WTC11 (cell line): ENCODE measurements around the gene ZBTB39. TPM values are rescaled to one million over a fixed set of nuclear protein-coding genes. Genes with fewer than 3 reads are reported as not detected.

Source experiments
- ATAC-seq: fragments of 200-7000 bp; cut with Tn5 transposase; 2 replicates; pipeline ENCODE4 v1.10.0; 2021; ENCODE audit warnings: mild to moderate bottlenecking, moderate library complexity
- CTCF ChIA-PET: fragments of 300-600 bp; sonication (Branson Sonifier 250); formaldehyde crosslinking; loops from one replicate; lab custom pipeline; 2021; ENCODE audit warnings: antibody characterized with exemption; lab: Charles Lee
- POLR2A ChIA-PET: fragments of 350-600 bp; sonication (Branson Sonifier 250); formaldehyde crosslinking; loops from one replicate; lab custom pipeline; 2021; ENCODE audit warnings: antibody characterized with exemption; lab: Charles Lee
- DNase-seq: peaks from one replicate; pipeline ENCODE4 v3.0.0; 2021; ENCODE audit warnings: low spot score
- H3K27ac Mint-ChIP-seq: 2 replicates; pipeline ENCODE4 v1.8.0; 2021; ENCODE audit warnings: mixed read lengths
- H3K27me3 Mint-ChIP-seq: 2 replicates; pipeline ENCODE4 v1.8.0; 2021; ENCODE audit warnings: low read depth, mild to moderate bottlenecking, moderate library complexity, mixed read lengths
- H3K36me3 Mint-ChIP-seq: 2 replicates; pipeline ENCODE4 v1.8.0; 2021; ENCODE audit warnings: mixed read lengths
- H3K4me1 Mint-ChIP-seq: 2 replicates; pipeline ENCODE4 v1.8.0; 2022; ENCODE audit warnings: mixed read lengths
- H3K4me3 Mint-ChIP-seq: 2 replicates; pipeline ENCODE4 v1.8.0; 2021; ENCODE audit warnings: mild to moderate bottlenecking, moderate library complexity, mixed read lengths
- H3K9me3 Mint-ChIP-seq: 2 replicates; pipeline ENCODE4 v1.8.0; 2021; ENCODE audit warnings: mixed read lengths
- ATF6 ChIP-seq: sonication (generic); formaldehyde crosslinking; IDR thresholded peaks from 2 replicates; pipeline ENCODE4 v1.8.1; 2023; ENCODE audit warnings: mild to moderate bottlenecking, missing genetic modification reagents
- CBFB ChIP-seq: sonication (generic); formaldehyde crosslinking; IDR thresholded peaks from 2 replicates; pipeline ENCODE4 v1.8.1; 2022; ENCODE audit warnings: mild to moderate bottlenecking, low read depth, missing genetic modification reagents
- CREM ChIP-seq: sonication (generic); formaldehyde crosslinking; IDR thresholded peaks from 2 replicates; pipeline ENCODE4 v1.8.1; 2022; ENCODE audit warnings: mild to moderate bottlenecking, missing genetic modification reagents, moderate library complexity
- MAX ChIP-seq: sonication (generic); formaldehyde crosslinking; IDR thresholded peaks from 2 replicates; pipeline ENCODE4 v1.8.0; 2022; ENCODE audit warnings: mild to moderate bottlenecking, missing genetic modification reagents
- MYBL2 ChIP-seq: sonication (generic); formaldehyde crosslinking; IDR thresholded peaks from 2 replicates; pipeline ENCODE4 v1.8.1; 2023; ENCODE audit warnings: mild to moderate bottlenecking, moderate library complexity, missing genetic modification reagents
- NFE2L1 ChIP-seq: sonication (generic); formaldehyde crosslinking; IDR thresholded peaks from 2 replicates; pipeline ENCODE4 v1.8.1; 2023; ENCODE audit warnings: missing genetic modification reagents
- NFYB ChIP-seq: sonication (generic); formaldehyde crosslinking; conservative IDR thresholded peaks from 2 replicates; pipeline ENCODE4 v1.8.0; 2022; ENCODE audit warnings: low read depth, missing genetic modification reagents
- NR3C1 ChIP-seq: sonication (generic); formaldehyde crosslinking; conservative IDR thresholded peaks from 2 replicates; pipeline ENCODE4 v1.8.1; 2023; ENCODE audit warnings: low read depth, mild to moderate bottlenecking, missing genetic modification reagents
- RELA ChIP-seq: sonication (generic); formaldehyde crosslinking; IDR thresholded peaks from 2 replicates; pipeline ENCODE4 v1.8.1; 2022; ENCODE audit warnings: missing genetic modification reagents, mild to moderate bottlenecking, borderline replicate concordance
- RORB ChIP-seq: fragments of 250-450 bp; sonication (Bioruptor Pico); IDR thresholded peaks from 2 replicates; pipeline ENCODE4 v1.9.0; 2021; ENCODE audit warnings: mild to moderate bottlenecking
- STAT6 ChIP-seq: sonication (generic); formaldehyde crosslinking; conservative IDR thresholded peaks from 2 replicates; pipeline ENCODE4 v1.8.1; 2023; ENCODE audit warnings: mild to moderate bottlenecking, low read depth, missing genetic modification reagents, moderate library complexity
- TEAD1 ChIP-seq: sonication (generic); formaldehyde crosslinking; IDR thresholded peaks from 2 replicates; pipeline ENCODE4 v1.8.0; 2022; ENCODE audit warnings: mild to moderate bottlenecking, missing genetic modification reagents
- ZNF121 ChIP-seq: sonication (generic); formaldehyde crosslinking; IDR thresholded peaks from 2 replicates; pipeline ENCODE4 v1.8.0; 2023; ENCODE audit warnings: missing genetic modification reagents
- ZNF138 ChIP-seq: sonication (generic); formaldehyde crosslinking; conservative IDR thresholded peaks from 2 replicates; pipeline ENCODE4 v1.8.1; 2022; ENCODE audit warnings: mild to moderate bottlenecking, moderate library complexity, missing genetic modification reagents
- ZNF263 ChIP-seq: sonication (generic); formaldehyde crosslinking; IDR thresholded peaks from 2 replicates; pipeline ENCODE4 v1.8.1; 2022; ENCODE audit warnings: low read depth, mild to moderate bottlenecking, moderate library complexity, missing genetic modification reagents
- ZNF317 ChIP-seq: sonication (generic); formaldehyde crosslinking; IDR thresholded peaks from 2 replicates; pipeline ENCODE4 v1.8.1; 2023; ENCODE audit warnings: low read depth, mild to moderate bottlenecking, moderate library complexity, missing genetic modification reagents, borderline replicate concordance
- ZSCAN18 ChIP-seq: fragments of 250-450 bp; sonication (Bioruptor Pico); IDR thresholded peaks from 2 replicates; pipeline ENCODE4 v2.1.2; 2022; ENCODE audit warnings: mild to moderate bottlenecking, moderate library complexity
- total RNA-seq: library from RNA; stranded (reverse); gene quantifications from 3 replicates; pipeline ENCODE4 v1.2.3, GENCODE V29; 2021
- TF ChIP-seq, protein P1 (sequence below): sonication (generic); formaldehyde crosslinking; IDR thresholded peaks from 2 replicates; pipeline ENCODE4 v1.8.1; 2022; ENCODE audit warnings: missing genetic modification reagents, borderline replicate concordance
- TF ChIP-seq, protein P2 (sequence below): sonication (generic); formaldehyde crosslinking; IDR thresholded peaks from 2 replicates; pipeline ENCODE4 v1.8.0; 2022; ENCODE audit warnings: mild to moderate bottlenecking, missing genetic modification reagents
- TF ChIP-seq, protein P3 (sequence below): sonication (generic); formaldehyde crosslinking; IDR thresholded peaks from 2 replicates; pipeline ENCODE4 v1.8.0; 2023; ENCODE audit warnings: missing genetic modification reagents, mild to moderate bottlenecking, borderline replicate concordance

Gene ZBTB39
- total RNA-seq, 1 experiment from 2014 or later, result 20.2 TPM

- Mint-ChIP-seq H3K36me3 (no peaks in the 10 kb centered on the region), H3K27me3 (no peaks in the 10 kb centered on the region), H3K27ac (no peak overlapping the region), H3K4me3 (no peak overlapping the region), H3K9me3 (no peaks in the 10 kb centered on the region), H3K4me1 (peaks cover 19% of the 10 kb centered on the region)
- ATAC-seq (no peak), DNase-seq (no peak)
- ChIA-PET CTCF (interaction anchor here (0.6 to 3.3 kb wide), 3 partner anchors 32 to 210 kb away, joined by 5 to 25 read pairs (median 12); partner anchors contain the start of gene STAT6), POLR2A (no interaction called here)
- TF ChIP-seq ZNF138 (CRISPR knock-in tag) (no peak), RORB (CRISPR knock-in tag) (no peak), ATF6 (CRISPR knock-in tag) (no peak), NR3C1 (CRISPR knock-in tag) (no peak), RELA (CRISPR knock-in tag) (no peak), ZNF317 (CRISPR knock-in tag) (no peak), TEAD1 (CRISPR knock-in tag) (no peak), STAT6 (no peak), MAX (CRISPR knock-in tag) (no peak), NFE2L1 (CRISPR knock-in tag) (no peak), ZNF121 (CRISPR knock-in tag) (no peak), ZNF263 (CRISPR knock-in tag) (no peak), NFYB (no peak), CREM (CRISPR knock-in tag) (no peak), MYBL2 (CRISPR knock-in tag) (no peak), CBFB (CRISPR knock-in tag) (no peak), ZSCAN18 (CRISPR knock-in tag) (no peak)
- TF ChIP-seq, protein P1, sequence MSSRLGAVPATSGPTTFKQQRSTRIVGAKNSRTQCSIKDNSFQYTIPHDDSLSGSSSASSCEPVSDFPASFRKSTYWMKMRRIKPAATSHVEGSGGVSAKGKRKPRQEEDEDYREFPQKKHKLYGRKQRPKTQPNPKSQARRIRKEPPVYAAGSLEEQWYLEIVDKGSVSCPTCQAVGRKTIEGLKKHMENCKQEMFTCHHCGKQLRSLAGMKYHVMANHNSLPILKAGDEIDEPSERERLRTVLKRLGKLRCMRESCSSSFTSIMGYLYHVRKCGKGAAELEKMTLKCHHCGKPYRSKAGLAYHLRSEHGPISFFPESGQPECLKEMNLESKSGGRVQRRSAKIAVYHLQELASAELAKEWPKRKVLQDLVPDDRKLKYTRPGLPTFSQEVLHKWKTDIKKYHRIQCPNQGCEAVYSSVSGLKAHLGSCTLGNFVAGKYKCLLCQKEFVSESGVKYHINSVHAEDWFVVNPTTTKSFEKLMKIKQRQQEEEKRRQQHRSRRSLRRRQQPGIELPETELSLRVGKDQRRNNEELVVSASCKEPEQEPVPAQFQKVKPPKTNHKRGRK (CRISPR knock-in tag), result no peak
- TF ChIP-seq, protein P2, sequence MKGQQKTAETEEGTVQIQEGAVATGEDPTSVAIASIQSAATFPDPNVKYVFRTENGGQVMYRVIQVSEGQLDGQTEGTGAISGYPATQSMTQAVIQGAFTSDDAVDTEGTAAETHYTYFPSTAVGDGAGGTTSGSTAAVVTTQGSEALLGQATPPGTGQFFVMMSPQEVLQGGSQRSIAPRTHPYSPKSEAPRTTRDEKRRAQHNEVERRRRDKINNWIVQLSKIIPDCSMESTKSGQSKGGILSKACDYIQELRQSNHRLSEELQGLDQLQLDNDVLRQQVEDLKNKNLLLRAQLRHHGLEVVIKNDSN (CRISPR knock-in tag), result no peak
- TF ChIP-seq, protein P3, sequence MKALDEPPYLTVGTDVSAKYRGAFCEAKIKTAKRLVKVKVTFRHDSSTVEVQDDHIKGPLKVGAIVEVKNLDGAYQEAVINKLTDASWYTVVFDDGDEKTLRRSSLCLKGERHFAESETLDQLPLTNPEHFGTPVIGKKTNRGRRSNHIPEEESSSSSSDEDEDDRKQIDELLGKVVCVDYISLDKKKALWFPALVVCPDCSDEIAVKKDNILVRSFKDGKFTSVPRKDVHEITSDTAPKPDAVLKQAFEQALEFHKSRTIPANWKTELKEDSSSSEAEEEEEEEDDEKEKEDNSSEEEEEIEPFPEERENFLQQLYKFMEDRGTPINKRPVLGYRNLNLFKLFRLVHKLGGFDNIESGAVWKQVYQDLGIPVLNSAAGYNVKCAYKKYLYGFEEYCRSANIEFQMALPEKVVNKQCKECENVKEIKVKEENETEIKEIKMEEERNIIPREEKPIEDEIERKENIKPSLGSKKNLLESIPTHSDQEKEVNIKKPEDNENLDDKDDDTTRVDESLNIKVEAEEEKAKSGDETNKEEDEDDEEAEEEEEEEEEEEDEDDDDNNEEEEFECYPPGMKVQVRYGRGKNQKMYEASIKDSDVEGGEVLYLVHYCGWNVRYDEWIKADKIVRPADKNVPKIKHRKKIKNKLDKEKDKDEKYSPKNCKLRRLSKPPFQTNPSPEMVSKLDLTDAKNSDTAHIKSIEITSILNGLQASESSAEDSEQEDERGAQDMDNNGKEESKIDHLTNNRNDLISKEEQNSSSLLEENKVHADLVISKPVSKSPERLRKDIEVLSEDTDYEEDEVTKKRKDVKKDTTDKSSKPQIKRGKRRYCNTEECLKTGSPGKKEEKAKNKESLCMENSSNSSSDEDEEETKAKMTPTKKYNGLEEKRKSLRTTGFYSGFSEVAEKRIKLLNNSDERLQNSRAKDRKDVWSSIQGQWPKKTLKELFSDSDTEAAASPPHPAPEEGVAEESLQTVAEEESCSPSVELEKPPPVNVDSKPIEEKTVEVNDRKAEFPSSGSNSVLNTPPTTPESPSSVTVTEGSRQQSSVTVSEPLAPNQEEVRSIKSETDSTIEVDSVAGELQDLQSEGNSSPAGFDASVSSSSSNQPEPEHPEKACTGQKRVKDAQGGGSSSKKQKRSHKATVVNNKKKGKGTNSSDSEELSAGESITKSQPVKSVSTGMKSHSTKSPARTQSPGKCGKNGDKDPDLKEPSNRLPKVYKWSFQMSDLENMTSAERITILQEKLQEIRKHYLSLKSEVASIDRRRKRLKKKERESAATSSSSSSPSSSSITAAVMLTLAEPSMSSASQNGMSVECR (CRISPR knock-in tag), result no peak
These were observed 27.1 kb upstream of the ZBTB39 start for GRCh38 chr12:57033431-57033830.
